Mesothelial cell of epicardium (in vitro differentiated cells): ENCODE data around the gene EZH1. TPM values are rescaled to one million over a fixed set of nuclear protein-coding genes. Genes with fewer than 3 reads are reported as not detected.

Source experiments
- DNase-seq, 2 experiments: peaks; one replicate each; pipeline ENCODE4 v3.0.0; 2021; ENCODE audit warnings: low spot score in 2 of 2; ENCODE audit not compliant: unreplicated experiment in 2 of 2
- H3K27ac Mint-ChIP-seq: 2 replicates; pipeline ENCODE4 v1.8.0; 2021; ENCODE audit warnings: mixed read lengths
- H3K27me3 Mint-ChIP-seq: 2 replicates; pipeline ENCODE4 v1.8.0; 2021; ENCODE audit warnings: low read depth, mixed read lengths
- H3K36me3 Mint-ChIP-seq: 2 replicates; pipeline ENCODE4 v1.8.0; 2021; ENCODE audit warnings: mixed read lengths
- H3K4me1 Mint-ChIP-seq: 2 replicates; pipeline ENCODE4 v1.8.0; 2021; ENCODE audit warnings: mixed read lengths
- H3K4me3 Mint-ChIP-seq: 2 replicates; pipeline ENCODE4 v1.8.0; 2021; ENCODE audit warnings: mild to moderate bottlenecking, moderate library complexity, mixed read lengths
- H3K9me3 Mint-ChIP-seq: 2 replicates; pipeline ENCODE4 v1.8.0; 2021; ENCODE audit warnings: mixed read lengths
- total RNA-seq: library from RNA; stranded (reverse); gene quantifications from 3 replicates; pipeline ENCODE4 v1.2.1, GENCODE V29; 2021
- TF ChIP-seq, protein P1 (sequence below): fragments of 200-600 bp; sonication (generic); IDR thresholded peaks from one replicate; pipeline ENCODE4 v1.5.0; 2021; ENCODE audit warnings: antibody characterized with exemption; ENCODE audit not compliant: unreplicated experiment

EZH1 gene
- total RNA-seq, 1 donor from 2014 or later = 45.1 TPM

DNA sequence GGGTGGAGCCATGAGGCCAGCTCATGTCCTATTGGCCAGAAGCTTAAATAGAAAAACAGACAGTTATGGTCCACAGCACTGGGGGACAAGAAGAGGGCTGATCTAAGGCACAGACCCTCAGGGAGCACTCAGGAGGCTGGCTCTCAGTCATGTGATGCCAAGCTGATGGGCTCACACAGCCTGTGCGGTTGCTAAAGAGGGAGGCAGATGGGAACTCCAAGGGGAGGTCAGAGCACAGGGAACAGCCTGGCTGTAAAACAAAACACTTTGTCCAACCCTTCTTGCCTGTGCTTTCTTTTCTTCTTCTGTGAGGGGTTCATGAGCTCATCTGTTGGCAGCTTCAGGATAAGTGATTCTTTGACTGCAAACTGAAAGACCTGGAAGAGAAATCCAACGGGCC, 35.3 kb downstream of the EZH1 start:
- no peak overlapping the region for H3K27ac Mint-ChIP-seq
- H3K27me3 Mint-ChIP-seq = no peaks in the 10 kb centered on the region
- DNase-seq = no peak
- H3K4me3 Mint-ChIP-seq = no peak overlapping the region
- H3K4me1 Mint-ChIP-seq = no peaks in the 10 kb centered on the region
- H3K36me3 Mint-ChIP-seq = peaks cover 47% of the 10 kb centered on the region
- TF ChIP-seq, protein P1, sequence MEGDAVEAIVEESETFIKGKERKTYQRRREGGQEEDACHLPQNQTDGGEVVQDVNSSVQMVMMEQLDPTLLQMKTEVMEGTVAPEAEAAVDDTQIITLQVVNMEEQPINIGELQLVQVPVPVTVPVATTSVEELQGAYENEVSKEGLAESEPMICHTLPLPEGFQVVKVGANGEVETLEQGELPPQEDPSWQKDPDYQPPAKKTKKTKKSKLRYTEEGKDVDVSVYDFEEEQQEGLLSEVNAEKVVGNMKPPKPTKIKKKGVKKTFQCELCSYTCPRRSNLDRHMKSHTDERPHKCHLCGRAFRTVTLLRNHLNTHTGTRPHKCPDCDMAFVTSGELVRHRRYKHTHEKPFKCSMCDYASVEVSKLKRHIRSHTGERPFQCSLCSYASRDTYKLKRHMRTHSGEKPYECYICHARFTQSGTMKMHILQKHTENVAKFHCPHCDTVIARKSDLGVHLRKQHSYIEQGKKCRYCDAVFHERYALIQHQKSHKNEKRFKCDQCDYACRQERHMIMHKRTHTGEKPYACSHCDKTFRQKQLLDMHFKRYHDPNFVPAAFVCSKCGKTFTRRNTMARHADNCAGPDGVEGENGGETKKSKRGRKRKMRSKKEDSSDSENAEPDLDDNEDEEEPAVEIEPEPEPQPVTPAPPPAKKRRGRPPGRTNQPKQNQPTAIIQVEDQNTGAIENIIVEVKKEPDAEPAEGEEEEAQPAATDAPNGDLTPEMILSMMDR = no peak
- no peaks in the 10 kb centered on the region for H3K9me3 Mint-ChIP-seq

DNA sequence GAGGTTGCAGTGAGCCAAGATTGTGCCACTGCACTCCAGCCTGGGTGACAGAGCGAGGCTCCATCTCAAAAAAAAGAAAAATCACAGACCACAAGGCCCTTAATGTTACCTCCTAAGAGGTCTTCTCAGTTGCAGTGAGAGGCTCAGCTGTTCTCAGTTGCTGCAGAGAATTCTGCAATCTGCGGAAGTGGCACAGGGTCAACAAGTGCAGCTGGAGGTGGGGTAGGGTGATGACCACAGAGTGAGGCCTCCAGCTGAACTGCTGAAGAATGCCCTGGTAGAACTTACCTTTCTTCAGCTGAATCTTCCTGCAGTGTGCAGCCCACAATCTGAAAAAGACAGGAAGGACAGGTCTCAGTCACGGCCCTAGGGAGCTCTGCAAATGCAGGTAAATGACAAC, 36.3 kb downstream of the EZH1 start:
- no peak overlapping the region for H3K27ac Mint-ChIP-seq
- no peak overlapping the region for H3K4me3 Mint-ChIP-seq
- TF ChIP-seq, protein P1 = no peak
- H3K9me3 Mint-ChIP-seq = no peaks in the 10 kb centered on the region
- no peaks in the 10 kb centered on the region for H3K27me3 Mint-ChIP-seq
- DNase-seq = no peak
- H3K4me1 Mint-ChIP-seq = no peaks in the 10 kb centered on the region
- peaks cover 49% of the 10 kb centered on the region for H3K36me3 Mint-ChIP-seq

DNA sequence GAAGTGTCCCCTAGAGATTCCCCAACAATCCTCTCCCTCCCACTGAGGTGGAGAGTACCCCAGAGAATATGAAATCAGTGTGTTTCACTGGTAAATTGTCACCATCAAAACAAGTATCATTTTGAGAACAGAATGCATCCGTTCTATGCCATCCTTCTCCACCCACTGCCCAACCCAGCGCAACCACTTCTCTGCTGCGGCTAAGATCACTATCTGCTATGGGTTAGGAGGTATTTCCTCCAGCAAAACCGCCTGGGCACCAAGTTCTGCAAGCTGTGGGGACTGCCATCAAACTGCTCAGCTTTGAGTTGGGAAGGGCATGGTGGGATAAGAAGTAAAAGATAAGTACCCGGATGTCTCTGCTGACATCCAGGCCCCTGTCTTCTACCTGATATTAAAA, 38.1 kb downstream of the EZH1 start:
- H3K4me3 Mint-ChIP-seq = no peak overlapping the region
- H3K36me3 Mint-ChIP-seq = peaks cover 44% of the 10 kb centered on the region
- no peaks in the 10 kb centered on the region for H3K9me3 Mint-ChIP-seq
- DNase-seq = no peak
- H3K4me1 Mint-ChIP-seq = no peaks in the 10 kb centered on the region
- TF ChIP-seq, protein P1 = no peak
- no peak overlapping the region for H3K27ac Mint-ChIP-seq
- no peaks in the 10 kb centered on the region for H3K27me3 Mint-ChIP-seq

DNA sequence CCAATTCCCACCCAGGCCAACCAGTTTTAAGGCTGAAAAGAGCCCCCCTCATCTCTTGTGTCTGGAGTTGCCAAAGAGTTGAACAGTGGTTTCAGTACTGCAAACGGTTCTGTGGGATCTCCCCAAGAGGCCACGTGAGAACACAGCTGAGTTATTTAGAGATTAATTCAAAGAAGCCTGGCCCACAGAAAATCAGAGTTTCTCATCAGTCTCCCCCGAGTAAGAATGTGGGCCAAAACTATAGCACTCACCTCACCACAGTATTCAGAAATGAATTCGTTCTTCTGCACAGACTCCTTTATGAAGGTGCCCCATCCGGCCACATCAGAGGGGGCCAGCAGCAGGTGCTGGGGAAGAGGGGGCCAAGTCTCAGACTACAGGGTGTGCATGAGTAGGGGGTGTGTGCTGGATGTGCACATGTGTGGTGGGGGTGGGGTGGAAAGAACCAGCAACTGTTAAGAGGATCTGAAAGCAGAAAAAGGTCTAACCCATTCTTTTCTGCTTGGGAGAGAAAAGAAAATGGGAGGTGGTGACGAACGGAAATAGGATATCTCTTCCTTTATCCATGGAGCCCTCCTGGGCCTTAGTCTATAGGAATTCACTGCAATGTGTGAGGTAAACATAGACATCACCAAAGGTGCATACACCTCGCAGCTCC, 39.9 kb downstream of the EZH1 start:
- Mint-ChIP-seq H3K27ac (no peak overlapping the region), H3K9me3 (no peaks in the 10 kb centered on the region), H3K4me3 (no peak overlapping the region), H3K4me1 (no peaks in the 10 kb centered on the region), H3K27me3 (no peaks in the 10 kb centered on the region), H3K36me3 (peaks cover 42% of the 10 kb centered on the region)
- DNase-seq = no peak
- TF ChIP-seq, protein P1 = no peak

DNA sequence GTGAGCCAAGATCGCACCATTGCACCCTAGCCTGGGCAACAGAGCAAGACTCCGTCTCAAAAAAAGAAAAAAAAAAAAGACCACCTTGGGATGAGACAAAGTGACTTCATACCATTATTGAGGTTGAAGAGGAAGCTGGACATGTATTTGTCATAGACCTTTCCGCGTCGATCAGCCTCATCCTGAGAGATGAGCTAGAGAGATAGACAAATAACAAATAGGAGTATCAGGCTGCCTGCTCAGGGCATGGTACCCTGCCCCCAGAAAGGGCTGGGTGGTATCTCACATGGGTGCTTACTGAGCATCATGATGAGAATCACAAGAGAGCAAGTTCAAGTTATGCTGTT, 40.4 kb downstream of the EZH1 start:
- peaks cover 40% of the 10 kb centered on the region for H3K36me3 Mint-ChIP-seq
- no peak for DNase-seq
- H3K27me3 Mint-ChIP-seq = no peaks in the 10 kb centered on the region
- no peaks in the 10 kb centered on the region for H3K9me3 Mint-ChIP-seq
- H3K4me1 Mint-ChIP-seq = peaks cover 2% of the 10 kb centered on the region
- no peak overlapping the region for H3K4me3 Mint-ChIP-seq
- TF ChIP-seq, protein P1 = no peak
- no peak overlapping the region for H3K27ac Mint-ChIP-seq

DNA sequence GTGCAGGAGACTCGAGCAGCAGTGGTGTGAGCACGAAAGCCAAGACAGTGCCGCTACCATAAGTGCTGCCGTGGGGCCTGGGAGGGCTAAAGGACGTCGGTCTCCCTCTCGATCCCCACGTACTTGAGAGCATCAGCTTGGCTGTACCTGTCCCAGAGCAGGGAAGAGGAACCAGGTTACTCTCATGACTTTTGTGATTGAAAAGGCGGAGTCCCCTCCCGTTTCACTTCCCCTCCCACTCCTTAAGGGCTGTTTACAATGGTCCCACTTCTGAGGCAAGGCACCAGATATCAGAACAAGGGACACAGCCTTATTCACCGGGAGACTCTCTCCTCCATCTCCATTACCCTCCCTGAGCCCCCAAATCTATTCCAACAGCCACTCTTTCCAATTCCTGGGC, 42.4 kb downstream of the EZH1 start:
- H3K4me3 Mint-ChIP-seq = no peak overlapping the region
- peaks cover 26% of the 10 kb centered on the region for H3K36me3 Mint-ChIP-seq
- H3K27ac Mint-ChIP-seq = no peak overlapping the region
- H3K4me1 Mint-ChIP-seq = peaks cover 8% of the 10 kb centered on the region
- H3K27me3 Mint-ChIP-seq = no peaks in the 10 kb centered on the region
- DNase-seq = no peak
- TF ChIP-seq, protein P1 = no peak
- no peaks in the 10 kb centered on the region for H3K9me3 Mint-ChIP-seq
